ENCODE results near the gene IFT52.
"Not testable (repeated sequence)": the region's sequence is repeated elsewhere in the genome, so short reads cannot be mapped to it uniquely, and the experiment has no call there.

The IFT52 gene

DNA sequence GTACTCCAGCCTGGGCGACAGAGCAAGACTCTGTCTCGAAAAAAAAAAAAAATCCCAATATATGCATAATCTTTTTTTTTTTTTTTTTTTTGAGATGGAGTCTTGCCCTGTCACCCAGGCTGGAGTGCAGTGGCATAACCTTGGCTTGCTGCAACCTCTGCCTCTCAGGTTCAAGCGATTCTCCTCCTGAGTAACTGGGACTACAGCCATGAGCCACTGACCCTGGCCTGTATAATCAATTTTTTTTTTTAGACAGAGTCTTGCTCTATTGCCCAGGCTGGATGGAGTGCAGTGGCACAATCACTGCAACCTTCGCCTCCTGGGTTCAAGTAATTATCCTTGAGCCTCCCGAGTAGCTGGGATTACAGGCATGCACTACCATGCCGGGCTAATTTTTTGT, 64.4 kb downstream of the IFT52 start:
- DNase-seq = not testable (repeated sequence)

GRCh38 chr20:43655937-43656336, 65.2 kb downstream of the IFT52 start:
- DNase-seq = no peak

DNA sequence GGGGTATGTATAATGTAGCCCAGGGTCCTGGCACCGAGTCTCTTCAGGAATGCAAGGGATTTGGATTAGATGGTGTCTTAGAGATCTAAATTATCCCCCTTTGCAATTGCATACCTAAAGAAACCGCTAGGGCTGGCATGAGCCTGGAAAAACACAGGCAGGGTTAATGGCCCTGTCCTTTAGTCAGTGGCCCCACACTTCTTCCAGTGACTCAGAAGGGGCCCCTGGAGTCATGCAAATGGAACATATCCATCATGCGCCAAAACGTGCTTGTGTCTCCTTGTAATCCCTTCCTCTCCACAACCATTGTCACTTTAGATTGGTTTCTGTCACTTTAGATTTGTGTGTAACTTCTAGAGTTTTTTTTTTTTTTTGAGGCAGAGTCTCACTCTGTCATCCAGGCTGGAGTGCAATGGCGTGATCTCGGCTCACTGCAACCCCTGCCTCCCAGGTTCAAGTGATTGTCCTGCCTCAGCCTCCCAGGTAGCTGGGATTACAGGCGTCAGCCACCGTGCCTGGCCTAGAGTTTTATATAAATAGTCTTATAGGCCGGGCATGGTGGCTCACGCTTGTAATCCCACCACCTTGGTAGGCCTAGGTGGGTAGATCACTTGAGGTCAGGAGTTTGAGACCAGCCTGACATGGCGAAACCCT, 67.5 kb downstream of the IFT52 start:
- no peak for DNase-seq

DNA sequence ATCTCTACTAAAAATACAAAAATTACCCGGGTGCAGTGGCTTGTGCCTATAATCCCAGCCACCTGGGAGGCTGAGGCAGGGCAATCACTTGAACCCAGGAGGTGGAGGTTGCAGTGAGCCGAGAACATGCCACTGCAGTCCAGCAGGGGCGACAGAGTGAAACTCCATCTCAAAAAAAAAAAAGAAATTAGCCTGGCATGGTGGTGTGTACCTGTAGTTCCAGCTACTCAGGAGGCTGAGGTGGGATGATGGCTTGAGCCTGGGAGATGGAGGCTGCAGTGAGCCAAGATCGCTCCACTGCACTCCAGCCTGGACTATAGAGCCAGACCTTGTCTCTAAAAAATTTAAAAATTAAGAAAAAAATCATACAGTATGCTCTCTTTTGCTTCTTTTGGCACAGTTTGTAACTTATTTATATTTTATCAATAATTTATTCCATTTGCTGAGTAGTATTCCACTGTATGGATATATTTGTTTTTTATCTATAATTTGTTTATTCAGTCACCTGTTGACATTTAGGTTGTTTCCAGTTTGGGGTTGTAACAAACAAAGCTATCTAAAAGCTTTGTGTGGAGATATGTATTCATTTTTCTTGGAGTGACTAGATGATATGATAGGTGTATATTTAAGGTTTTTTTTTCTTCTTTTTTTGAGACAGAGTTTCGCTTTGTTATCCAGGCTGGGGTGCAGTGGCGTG, 68.1 kb downstream of the IFT52 start:
- DNase-seq = no peak

GRCh38 chr20:43662943-43663655, 72.4 kb downstream of the IFT52 start:
- no peak for DNase-seq

DNA sequence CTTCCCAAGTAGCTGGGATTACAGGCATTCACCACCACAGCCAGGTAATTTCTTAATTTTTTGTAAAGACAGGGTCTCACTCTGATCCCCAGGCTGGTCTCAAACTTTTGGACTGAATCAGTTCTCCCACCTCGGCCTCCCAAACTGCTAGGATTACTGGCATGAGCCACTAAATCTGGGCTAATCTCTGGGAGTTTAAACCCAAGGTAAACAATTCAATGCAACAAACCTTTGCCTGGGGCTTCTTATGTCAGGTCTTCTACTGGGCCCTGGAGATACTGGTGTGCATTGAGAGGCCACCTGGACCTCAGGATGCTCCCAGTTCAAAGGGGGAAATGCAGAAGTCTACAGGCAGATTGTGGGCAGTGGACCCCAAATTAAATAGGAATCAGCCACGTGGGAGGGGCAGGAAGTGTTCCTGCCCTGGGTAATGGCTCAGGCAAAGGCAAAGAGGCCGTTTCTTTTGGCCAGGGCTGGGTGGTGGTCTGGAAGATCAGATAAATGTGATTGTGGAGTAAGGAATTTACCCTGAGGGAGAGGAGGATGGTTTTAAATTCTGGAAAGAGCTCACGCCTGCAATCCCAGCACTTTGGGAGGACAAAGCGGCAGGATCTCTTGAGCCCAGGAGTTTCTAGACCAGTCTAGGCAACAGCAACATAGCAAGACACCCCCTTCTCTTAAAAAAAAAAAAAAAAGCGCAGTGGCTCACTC, 74.9 kb downstream of the IFT52 start:
- no peak for DNase-seq

- no peak for DNase-seq
Observed at GRCh38 chr20:43666376-43667328, 75.9 kb downstream of the IFT52 start, which contains the start of gene MYBL2. Gene MYBL2 (plus strand): TSS chr20:43667114. CDS start chr20:43667284, 170 bp downstream.

DNA sequence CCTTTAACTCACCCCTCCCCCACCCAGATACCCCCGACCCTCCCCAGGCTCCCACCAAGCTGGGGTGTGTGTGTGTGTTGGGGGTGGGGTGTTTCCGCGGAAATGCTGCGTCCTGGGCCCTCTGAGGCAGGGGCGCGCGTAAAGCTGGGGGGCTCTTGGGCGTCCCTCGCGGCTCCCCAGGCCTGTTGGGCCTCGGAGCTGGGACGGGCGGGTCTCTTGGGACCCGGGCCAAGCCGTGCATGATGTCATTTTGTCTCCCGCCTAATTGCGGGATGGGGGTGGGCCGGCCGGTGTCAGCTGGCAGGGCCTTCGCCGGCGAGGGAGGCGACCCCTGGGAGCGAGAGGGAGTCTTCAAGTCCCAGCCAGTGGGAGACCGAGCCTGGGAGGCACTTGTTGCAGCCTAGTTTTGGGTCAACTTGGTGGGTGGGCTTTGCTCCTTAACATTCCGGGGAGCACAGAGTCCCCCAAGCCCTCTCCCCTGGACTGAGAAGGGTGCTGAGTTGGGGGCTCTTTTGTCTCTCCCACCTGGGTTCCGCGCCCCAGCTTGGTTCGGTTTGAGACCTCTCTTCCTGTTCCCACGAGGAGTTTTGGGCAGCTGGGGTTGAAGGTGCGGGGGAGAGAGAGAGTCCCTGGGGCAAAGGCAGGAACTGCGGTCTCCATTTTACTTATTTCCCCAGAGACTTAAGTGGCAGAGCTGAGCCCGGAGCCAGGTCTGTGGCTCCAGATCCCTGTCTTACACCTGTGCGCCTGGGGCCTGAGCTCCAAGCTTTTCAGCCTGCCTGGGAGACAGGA, 76.8 kb downstream of the IFT52 start:
- no peak for DNase-seq

DNA sequence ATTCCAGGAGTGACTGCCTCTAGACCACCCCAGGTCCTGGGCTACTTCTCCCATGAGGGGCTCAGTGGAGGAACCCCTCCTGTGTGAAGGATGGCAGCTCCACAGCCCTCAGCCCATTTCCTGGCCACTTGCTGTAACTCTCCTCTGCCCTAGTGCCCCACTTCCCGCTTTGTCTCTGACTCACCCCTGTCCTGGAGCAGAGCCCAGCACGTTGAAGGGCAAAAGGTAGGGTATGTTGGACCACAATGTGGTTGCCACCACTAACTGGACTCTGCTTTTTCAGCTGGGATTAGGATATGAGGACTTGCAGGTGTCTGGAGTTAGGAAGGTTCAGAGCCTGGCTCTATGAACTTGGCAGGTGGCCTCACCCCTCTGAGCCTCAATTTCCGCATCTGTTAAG, 78.6 kb downstream of the IFT52 start:
- DNase-seq = no peak

GRCh38 chr20:43670423-43670822, 79.7 kb downstream of the IFT52 start:
- DNase-seq = no peak

DNA sequence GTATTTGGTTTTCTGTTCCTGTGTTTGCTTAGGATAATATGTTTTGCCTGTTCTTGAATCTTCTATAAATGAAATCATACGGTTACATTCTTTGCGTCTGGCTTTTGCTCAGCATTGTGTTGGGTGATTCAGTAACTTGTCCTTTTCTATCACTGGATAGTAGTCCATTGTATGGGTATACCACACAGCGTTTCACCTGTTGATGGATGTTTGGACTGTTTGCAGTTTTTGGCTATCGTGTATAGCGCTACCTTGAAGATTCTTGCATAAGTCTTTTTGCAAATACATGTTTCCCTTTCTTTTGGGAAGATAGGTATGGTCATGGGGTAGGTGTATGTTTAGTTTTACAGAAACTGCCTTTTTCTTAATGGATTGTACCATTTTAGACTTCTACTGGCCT, 85.6 kb downstream of the IFT52 start:
- no peak for DNase-seq

DNA sequence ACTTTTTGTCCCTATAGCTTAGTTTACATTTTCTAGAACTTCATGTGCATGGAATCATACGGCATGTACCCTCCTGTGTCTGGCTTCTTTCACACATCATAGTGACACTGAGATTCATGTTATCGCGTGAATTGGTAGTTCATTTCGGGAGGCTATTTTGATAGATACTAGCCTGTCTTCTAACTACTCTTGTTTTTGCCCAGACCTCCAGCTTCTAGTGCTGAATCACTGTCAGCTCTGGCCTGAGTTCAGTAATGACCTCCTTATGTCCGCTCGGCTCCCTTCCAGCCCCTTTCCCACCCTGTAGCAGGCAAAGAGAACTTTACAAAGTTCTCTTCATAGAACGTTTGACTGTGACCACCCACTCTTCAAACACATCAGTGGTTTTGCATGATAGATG, 90.2 kb downstream of the IFT52 start:
- no peak for DNase-seq

DNA sequence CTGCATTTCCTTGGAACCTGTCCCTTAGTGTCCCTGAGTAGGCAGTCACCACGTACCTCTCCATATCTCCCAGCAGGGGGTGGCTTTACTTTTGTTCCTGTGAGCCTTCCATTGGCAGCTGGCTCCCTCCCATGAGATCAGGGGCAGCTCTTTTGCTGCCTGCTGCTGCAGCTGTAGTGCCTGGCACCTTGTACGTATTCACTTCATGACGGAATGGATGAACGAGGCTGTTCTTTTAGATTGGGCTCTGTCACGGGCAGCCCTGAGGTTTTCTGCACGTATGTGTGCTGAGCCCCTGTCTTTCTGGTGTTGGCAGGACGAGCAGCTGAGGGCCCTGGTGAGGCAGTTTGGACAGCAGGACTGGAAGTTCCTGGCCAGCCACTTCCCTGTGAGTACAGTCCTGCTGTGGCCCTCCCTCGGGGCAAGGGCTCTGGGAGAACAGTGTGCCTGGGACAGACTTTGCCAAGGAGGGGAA, 90.8 kb downstream of the IFT52 start:
- DNase-seq = no peak

DNA sequence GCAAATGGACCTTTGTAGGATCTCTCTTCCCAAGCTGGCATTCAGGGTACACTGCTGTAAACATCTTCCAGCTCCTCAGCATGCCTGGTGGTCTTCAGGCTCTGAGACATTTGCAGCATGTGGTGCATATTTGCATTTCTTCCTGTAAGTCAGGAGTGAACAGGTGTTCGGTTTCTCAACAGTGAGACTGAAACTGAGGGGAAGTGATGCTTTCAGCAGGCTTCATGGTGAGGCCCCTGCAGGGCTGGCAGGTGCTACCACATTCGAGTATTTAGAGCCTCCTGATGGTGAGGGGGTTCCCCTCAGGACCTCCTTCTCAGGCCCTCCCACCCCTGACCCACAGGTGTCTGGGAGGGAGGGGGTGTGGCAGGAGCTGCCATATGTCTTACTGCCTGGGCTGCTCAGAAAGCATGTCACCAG, 91.3 kb downstream of the IFT52 start:
- DNase-seq = no peak

- DNase-seq = no peak
Observed at GRCh38 chr20:43682446-43682845, 91.7 kb downstream of the IFT52 start.

GRCh38 chr20:43686820-43687219, 96.1 kb downstream of the IFT52 start:
- DNase-seq = no peak

- DNase-seq = no peak
Observed at GRCh38 chr20:43689165-43689564, 98.4 kb downstream of the IFT52 start.

GRCh38 chr20:43690943-43691598, 100.3 kb downstream of the IFT52 start:
- DNase-seq = no peak

DNA sequence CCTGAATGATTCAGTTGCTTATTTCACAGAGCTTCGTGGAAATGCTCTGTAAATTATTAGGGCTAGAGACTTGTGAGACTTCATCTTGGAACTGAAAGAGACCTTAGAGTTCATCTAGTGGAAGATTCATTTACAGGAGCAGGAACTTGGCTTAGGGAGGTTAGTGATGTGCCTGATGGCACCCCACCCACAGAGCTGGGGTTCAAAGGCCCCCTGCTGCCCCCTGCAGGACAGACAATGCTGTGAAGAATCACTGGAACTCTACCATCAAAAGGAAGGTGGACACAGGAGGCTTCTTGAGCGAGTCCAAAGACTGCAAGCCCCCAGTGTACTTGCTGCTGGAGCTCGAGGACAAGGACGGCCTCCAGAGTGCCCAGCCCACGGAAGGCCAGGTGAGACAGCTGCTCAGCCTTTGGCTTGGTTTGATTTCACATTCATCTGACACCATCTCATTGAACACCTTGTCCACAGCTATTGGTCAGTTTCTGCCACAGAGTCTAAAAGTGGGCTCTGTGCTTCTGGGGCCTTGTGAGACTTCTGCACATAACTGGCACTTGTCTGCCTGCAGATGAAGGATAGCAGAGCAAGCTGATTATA, 101.3 kb downstream of the IFT52 start:
- no peak for DNase-seq

DNA sequence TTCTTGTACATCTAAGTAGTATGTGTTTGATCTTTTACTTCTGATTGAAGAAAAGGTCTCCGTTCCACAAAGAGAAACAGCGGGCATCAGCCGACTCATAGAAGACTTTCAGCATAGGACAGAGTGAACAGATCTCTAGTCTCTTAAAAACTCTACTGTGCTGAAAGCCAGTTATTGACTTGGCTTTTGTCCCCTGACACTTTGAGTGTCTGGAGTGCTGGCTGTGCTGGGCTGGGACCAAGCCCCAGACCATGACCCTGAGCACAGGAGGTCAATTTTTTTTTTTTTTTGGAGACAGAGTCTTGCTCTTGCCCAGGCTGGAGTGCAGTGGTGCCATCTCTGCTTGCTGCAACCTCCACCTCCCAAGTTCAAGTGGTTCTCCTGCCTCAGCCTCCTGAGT, 104.0 kb downstream of the IFT52 start:
- DNase-seq = no peak

Data from GOT3 (cell line).